ENCODE data around the gene RALGPS1. TPM values are rescaled to one million over a fixed set of nuclear protein-coding genes. Genes with fewer than 3 reads are reported as not detected.

The RALGPS1 gene
- total and polyA plus RNA-seq, 2 of the 8 experiments (the other 6 are each of a cell fraction or from before 2014, with no cell fraction given) = 20.0 to 23.5 TPM

DNA sequence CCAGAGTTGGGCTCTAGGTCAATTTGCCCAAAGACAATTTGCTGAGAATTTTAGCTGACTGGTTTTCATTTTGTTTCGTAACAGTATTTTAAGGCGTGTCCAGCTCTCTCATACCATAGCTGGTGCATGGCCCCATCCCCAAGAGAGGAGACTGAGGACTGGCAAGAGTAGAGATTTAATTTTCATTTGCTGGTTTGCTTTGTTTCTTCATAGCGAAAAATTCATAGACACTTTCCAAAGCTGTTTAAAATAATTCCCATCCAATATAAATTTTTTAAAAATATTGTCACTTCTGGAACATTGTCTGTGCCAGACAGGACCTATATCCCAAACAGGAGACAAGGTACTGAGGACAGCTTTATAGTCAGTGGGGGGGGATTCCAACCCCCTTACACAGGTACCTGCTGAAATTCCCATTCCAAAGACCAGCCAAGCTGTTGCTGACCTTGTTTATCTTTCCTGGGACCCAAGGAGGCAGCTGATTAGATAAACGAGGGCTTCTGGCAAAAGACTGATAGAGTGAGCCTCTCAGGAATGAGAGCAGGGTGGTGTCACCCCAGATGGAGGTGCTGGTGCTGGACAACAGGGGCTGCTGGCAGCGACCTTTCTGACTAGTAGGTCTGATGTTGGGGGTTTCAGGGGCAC lies 214.6 kb downstream of the RALGPS1 start (continued):
- TF ChIP-seq KDM1A (IDR thresholded peaks at IDR 0.05; ENCODE audit: borderline replicate concordance, low read length) (no peak), SP1 (IDR thresholded peaks at IDR 0.05; ENCODE audit: low read depth, low read length) (no peak), KDM5A (IDR thresholded peaks at IDR 0.05; ENCODE audit: low read length) (no peak), SUZ12 (IDR thresholded peaks at IDR 0.05; ENCODE audit: low read length) (no peak), EP300 (IDR thresholded peaks at IDR 0.05; ENCODE audit: borderline replicate concordance in 1 of 2, low read depth in 2 of 2, low read length in 2 of 2) (no peak)

All from H1 (cell line).